Loucy (cell line): Measurements from ENCODE around the gene ACTL8.

ENCODE experiments used
- H2AFZ ChIP-seq: fragments of 200-600 bp; sonication (generic); 2 replicates; pipeline ENCODE4 v1.6.0; 2016; ENCODE audit warnings: antibody characterized with exemption, mild to moderate bottlenecking, low read length, moderate library complexity
- H3F3A ChIP-seq: fragments of 200-600 bp; 2 replicates; pipeline ENCODE4 v1.6.0; 2016; ENCODE audit warnings: antibody characterized with exemption, low read depth, mild to moderate bottlenecking
- H3K27me3 ChIP-seq: fragments of 200-600 bp; sonication (generic); 2 replicates; pipeline ENCODE4 v1.6.1; 2014; ENCODE audit warnings: low read length, mild to moderate bottlenecking; ENCODE audit not compliant: insufficient read depth, poor library complexity, severe bottlenecking
- H3K36me3 ChIP-seq: fragments of 200-600 bp; sonication (generic); 2 replicates; pipeline ENCODE4 v1.6.1; 2016; ENCODE audit warnings: low read length; ENCODE audit not compliant: insufficient read depth
- H3K4me1 ChIP-seq: fragments of 200-600 bp; sonication (generic); 2 replicates; pipeline ENCODE4 v1.5.1; 2014; ENCODE audit warnings: low read length, mild to moderate bottlenecking; ENCODE audit not compliant: insufficient read depth, poor library complexity, severe bottlenecking
- H3K4me2 ChIP-seq: fragments of 200-600 bp; sonication (generic); 2 replicates; pipeline ENCODE4 v1.6.0; 2014; ENCODE audit warnings: antibody characterized with exemption, low read length, low read depth, mild to moderate bottlenecking; ENCODE audit not compliant: poor library complexity, severe bottlenecking
- H3K4me3 ChIP-seq: fragments of 200-600 bp; sonication (generic); 2 replicates; pipeline ENCODE4 v1.5.1; 2014; ENCODE audit warnings: low read length, mild to moderate bottlenecking, mixed read lengths; ENCODE audit not compliant: poor library complexity, severe bottlenecking
- H3K79me2 ChIP-seq: fragments of 200-600 bp; sonication (generic); 2 replicates; pipeline ENCODE4 v1.6.1; 2014; ENCODE audit warnings: low read length; ENCODE audit not compliant: insufficient read depth
- H3K9ac ChIP-seq: fragments of 200-600 bp; sonication (generic); 2 replicates; pipeline ENCODE4 v1.6.0; 2014; ENCODE audit warnings: mild to moderate bottlenecking, low read depth, low read length, moderate library complexity; ENCODE audit not compliant: poor library complexity, severe bottlenecking
- H3K9me2 ChIP-seq: fragments of 200-600 bp; sonication (generic); replicated peaks from 2 replicates; pipeline ENCODE4 v1.6.1; 2016; ENCODE audit warnings: low read depth, low read length, mixed read lengths
- H3K9me3 ChIP-seq: fragments of 200-600 bp; sonication (generic); 2 replicates; pipeline ENCODE4 v1.6.1; 2014; ENCODE audit warnings: mild to moderate bottlenecking, antibody characterized with exemption, low read length, low read depth; ENCODE audit not compliant: insufficient read depth
- H4K20me1 ChIP-seq: fragments of 200-600 bp; sonication (generic); 2 replicates; pipeline ENCODE4 v1.6.0; 2014; ENCODE audit warnings: antibody characterized with exemption, low read length, mild to moderate bottlenecking; ENCODE audit not compliant: insufficient read depth, poor library complexity, severe bottlenecking
- EZH2phosphoT487 ChIP-seq: fragments of 200-600 bp; IDR thresholded peaks from 2 replicates; pipeline ENCODE4 v1.6.1; 2018; ENCODE audit warnings: antibody characterized with exemption, mild to moderate bottlenecking, moderate library complexity, borderline replicate concordance
- TF ChIP-seq, protein P1 (sequence below): fragments of 200-600 bp; sonication (generic); conservative IDR thresholded peaks from 2 replicates; pipeline ENCODE4 v1.5.1; 2014; ENCODE audit warnings: mild to moderate bottlenecking, antibody characterized with exemption, low read length

The ACTL8 gene

DNA sequence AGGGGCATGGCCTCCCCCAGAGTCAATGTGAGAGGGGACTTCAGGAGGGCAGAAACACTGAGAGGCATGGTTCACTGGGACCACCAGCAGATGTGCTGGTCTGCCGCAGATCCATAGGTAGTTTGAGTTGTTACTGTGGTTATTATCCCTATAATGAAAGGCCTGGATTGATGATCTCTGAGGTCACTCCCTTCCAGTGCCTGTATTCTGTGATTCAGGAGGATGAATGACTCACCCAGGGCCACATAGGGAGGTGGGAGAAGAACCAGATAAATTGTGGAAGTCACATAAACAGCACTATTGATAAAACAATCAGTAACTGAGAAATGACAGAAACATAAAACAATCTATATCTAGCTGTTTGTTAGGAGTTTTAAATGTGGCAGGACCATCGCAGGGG lies 22.7 kb upstream of the ACTL8 start:
- H3K4me2 ChIP-seq = no peak overlapping the region
- TF ChIP-seq EZH2phosphoT487 = no peak
- TF ChIP-seq, protein P1, sequence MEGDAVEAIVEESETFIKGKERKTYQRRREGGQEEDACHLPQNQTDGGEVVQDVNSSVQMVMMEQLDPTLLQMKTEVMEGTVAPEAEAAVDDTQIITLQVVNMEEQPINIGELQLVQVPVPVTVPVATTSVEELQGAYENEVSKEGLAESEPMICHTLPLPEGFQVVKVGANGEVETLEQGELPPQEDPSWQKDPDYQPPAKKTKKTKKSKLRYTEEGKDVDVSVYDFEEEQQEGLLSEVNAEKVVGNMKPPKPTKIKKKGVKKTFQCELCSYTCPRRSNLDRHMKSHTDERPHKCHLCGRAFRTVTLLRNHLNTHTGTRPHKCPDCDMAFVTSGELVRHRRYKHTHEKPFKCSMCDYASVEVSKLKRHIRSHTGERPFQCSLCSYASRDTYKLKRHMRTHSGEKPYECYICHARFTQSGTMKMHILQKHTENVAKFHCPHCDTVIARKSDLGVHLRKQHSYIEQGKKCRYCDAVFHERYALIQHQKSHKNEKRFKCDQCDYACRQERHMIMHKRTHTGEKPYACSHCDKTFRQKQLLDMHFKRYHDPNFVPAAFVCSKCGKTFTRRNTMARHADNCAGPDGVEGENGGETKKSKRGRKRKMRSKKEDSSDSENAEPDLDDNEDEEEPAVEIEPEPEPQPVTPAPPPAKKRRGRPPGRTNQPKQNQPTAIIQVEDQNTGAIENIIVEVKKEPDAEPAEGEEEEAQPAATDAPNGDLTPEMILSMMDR = no peak
- H3K9me3 ChIP-seq = no peaks in the 10 kb centered on the region
- H2AFZ ChIP-seq = no peak overlapping the region
- no peak overlapping the region for H3K9ac ChIP-seq
- H3K36me3 ChIP-seq = no peaks in the 10 kb centered on the region
- no peaks in the 10 kb centered on the region for H3K9me2 ChIP-seq
- H4K20me1 ChIP-seq = no peaks in the 10 kb centered on the region
- no peaks in the 10 kb centered on the region for H3K27me3 ChIP-seq
- H3K79me2 ChIP-seq = no peaks in the 10 kb centered on the region
- no peaks in the 10 kb centered on the region for H3K4me1 ChIP-seq
- H3K4me3 ChIP-seq = no peak overlapping the region
- H3F3A ChIP-seq = no peaks in the 10 kb centered on the region

DNA sequence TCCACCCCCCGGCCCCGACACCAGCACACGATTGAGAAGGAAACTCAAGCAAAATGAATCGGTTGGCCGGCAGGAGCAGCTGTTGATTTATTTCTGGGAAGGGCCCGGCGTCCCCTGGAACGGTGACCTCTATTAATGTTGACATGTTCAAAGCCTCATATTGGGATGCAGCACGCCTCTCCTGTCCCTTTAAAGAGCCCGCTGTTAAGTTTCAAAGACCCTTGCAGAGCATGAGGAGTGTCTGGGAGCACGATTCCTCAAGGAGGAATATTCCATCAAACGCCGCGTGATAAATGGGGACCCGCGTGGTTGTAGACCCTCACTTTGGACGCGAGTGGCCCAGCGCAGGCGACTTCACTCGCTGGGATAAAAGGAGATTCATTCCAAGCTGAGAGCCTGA lies 21.5 kb upstream of the ACTL8 start:
- Histone ChIP-seq H3K9me3 (no peaks in the 10 kb centered on the region), H3K36me3 (no peaks in the 10 kb centered on the region), H3K4me1 (no peaks in the 10 kb centered on the region), H4K20me1 (no peaks in the 10 kb centered on the region), H3K79me2 (no peaks in the 10 kb centered on the region), H3F3A (no peaks in the 10 kb centered on the region), H3K9ac (no peak overlapping the region), H3K27me3 (no peaks in the 10 kb centered on the region), H2AFZ (no peak overlapping the region), H3K9me2 (no peaks in the 10 kb centered on the region), H3K4me2 (no peak overlapping the region), H3K4me3 (no peak overlapping the region)
- no peak for TF ChIP-seq EZH2phosphoT487

DNA sequence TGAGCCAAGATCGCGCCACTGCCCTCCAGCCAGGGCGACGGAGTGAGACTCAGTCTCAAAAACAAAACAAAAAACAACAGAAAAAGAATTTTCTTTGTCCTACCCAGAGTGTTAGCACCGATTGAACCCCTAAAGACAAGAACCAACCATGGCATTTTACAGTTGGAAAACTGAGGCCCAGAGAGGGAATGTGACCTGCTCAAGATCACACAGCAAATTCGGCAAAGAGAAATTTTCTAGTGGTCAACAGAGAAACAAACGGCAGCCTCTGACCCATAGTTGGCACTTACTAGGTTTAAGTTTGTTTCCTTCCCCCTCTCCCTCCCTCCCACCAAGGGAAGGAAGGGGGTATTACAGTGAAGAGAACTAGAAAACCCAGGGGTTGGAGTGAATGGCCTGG lies 20.5 kb upstream of the ACTL8 start:
- Histone ChIP-seq H2AFZ (no peak overlapping the region), H3K79me2 (no peaks in the 10 kb centered on the region), H4K20me1 (no peaks in the 10 kb centered on the region), H3K9me3 (no peaks in the 10 kb centered on the region), H3K4me2 (no peak overlapping the region), H3K4me1 (no peaks in the 10 kb centered on the region), H3K36me3 (no peaks in the 10 kb centered on the region), H3K4me3 (no peak overlapping the region), H3K9ac (no peak overlapping the region), H3K27me3 (no peaks in the 10 kb centered on the region), H3F3A (no peaks in the 10 kb centered on the region), H3K9me2 (no peaks in the 10 kb centered on the region)
- TF ChIP-seq EZH2phosphoT487 = no peak
- TF ChIP-seq, protein P1 = no peak

DNA sequence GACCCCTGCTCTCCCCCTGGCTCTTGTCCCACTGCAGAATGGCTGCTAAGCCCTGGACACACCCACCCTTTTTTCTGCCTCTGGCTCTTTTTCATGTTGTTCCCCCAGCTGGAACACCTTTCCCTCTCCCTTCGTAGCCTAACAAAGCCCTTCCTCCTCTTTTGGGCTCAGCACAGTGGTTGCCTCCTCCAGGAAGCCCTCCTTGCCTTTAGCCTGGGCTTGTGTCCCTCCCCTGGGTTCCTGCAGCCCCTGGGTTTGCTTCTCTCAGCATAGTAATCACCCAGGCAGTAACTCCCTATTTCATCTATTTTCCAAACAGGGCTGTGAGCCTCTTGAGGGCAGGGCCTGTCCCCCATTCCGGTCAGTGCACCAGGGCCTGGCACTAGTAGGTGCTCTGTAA lies 19.8 kb upstream of the ACTL8 start:
- TF ChIP-seq, protein P1 = no peak
- no peak for TF ChIP-seq EZH2phosphoT487
- Histone ChIP-seq H3K27me3 (no peaks in the 10 kb centered on the region), H3K36me3 (no peaks in the 10 kb centered on the region), H3K79me2 (no peaks in the 10 kb centered on the region), H4K20me1 (no peaks in the 10 kb centered on the region), H3K4me1 (no peaks in the 10 kb centered on the region), H3K9me2 (no peaks in the 10 kb centered on the region), H3K4me3 (no peak overlapping the region), H3K9ac (no peak overlapping the region), H3K4me2 (no peak overlapping the region), H3K9me3 (no peaks in the 10 kb centered on the region), H3F3A (no peaks in the 10 kb centered on the region), H2AFZ (no peak overlapping the region)
